Measurements from ENCODE around the gene RNF144A.

The RNF144A gene

GRCh38 chr2:6908291-6908690, 8.9 kb upstream of the RNF144A start:
- DNase-seq (ENCODE audit: low read depth), result no peak

- DNase-seq (ENCODE audit: low read depth), result no peak
Observed at GRCh38 chr2:6909431-6910385, 7.5 kb upstream of the RNF144A start.

- no peak for DNase-seq (ENCODE audit: low read depth)
Observed at GRCh38 chr2:6911721-6912120, 5.5 kb upstream of the RNF144A start.

GRCh38 chr2:6913415-6914157, 3.6 kb upstream of the RNF144A start:
- no peak for DNase-seq (ENCODE audit: low read depth)

- no peak for DNase-seq (ENCODE audit: low read depth)
Observed at GRCh38 chr2:6914828-6915227, 2.4 kb upstream of the RNF144A start.

- no peak for DNase-seq (ENCODE audit: low read depth)
Observed at GRCh38 chr2:6915399-6915798, 1.8 kb upstream of the RNF144A start.

GRCh38 chr2:6916224-6916623, 988 bp upstream of the RNF144A start:
- DNase-seq (ENCODE audit: low read depth), result no peak

- no peak for DNase-seq (ENCODE audit: low read depth)
Observed at GRCh38 chr2:6916736-6917070, 509 bp upstream of the RNF144A start.

- DNase-seq (ENCODE audit: low read depth), result no peak
Observed at GRCh38 chr2:6917761-6918421, 679 bp downstream of the RNF144A start.

GRCh38 chr2:6919901-6920742, 2.9 kb downstream of the RNF144A start:
- no peak for DNase-seq (ENCODE audit: low read depth)

GRCh38 chr2:6920743-6921064, 3.5 kb downstream of the RNF144A start:
- DNase-seq (ENCODE audit: low read depth), result no peak

GRCh38 chr2:6921321-6921922, 4.2 kb downstream of the RNF144A start:
- DNase-seq (ENCODE audit: low read depth), result no peak

- DNase-seq (ENCODE audit: low read depth), result no peak
Observed at GRCh38 chr2:6922201-6922656, 5.0 kb downstream of the RNF144A start.

GRCh38 chr2:6923319-6923718, 6.1 kb downstream of the RNF144A start:
- DNase-seq (ENCODE audit: low read depth), result no peak

- DNase-seq (ENCODE audit: low read depth), result no peak
Observed at GRCh38 chr2:6924101-6924923, 7.1 kb downstream of the RNF144A start.

GRCh38 chr2:6924924-6925409, 7.8 kb downstream of the RNF144A start:
- no peak for DNase-seq (ENCODE audit: low read depth)

- DNase-seq (ENCODE audit: low read depth), result no peak
Observed at GRCh38 chr2:6926071-6926732, 9.0 kb downstream of the RNF144A start.

GRCh38 chr2:6927186-6927585, 10.0 kb downstream of the RNF144A start:
- no peak for DNase-seq (ENCODE audit: low read depth)

GRCh38 chr2:6927753-6928152, 10.5 kb downstream of the RNF144A start:
- no peak for DNase-seq (ENCODE audit: low read depth)

- no peak for DNase-seq (ENCODE audit: low read depth)
Observed at GRCh38 chr2:6928452-6928851, 11.2 kb downstream of the RNF144A start.
